HepG2 (cell line): ENCODE measurements around the gene PPP1R7. TPM values are rescaled to one million over a fixed set of nuclear protein-coding genes. Genes with fewer than 3 reads are reported as not detected.

ENCODE experiments used
- ATRX ChIP-seq: sonication (generic); formaldehyde crosslinking; IDR thresholded peaks from 2 replicates; pipeline ENCODE4 v1.4.0; 2020; ENCODE audit warnings: missing genetic modification reagents, borderline replicate concordance
- CERS6 ChIP-seq: sonication (generic); formaldehyde crosslinking; IDR thresholded peaks from 2 replicates; pipeline ENCODE4 v1.5.0; 2020; ENCODE audit warnings: missing genetic modification reagents
- EED ChIP-seq: sonication (generic); formaldehyde crosslinking; IDR thresholded peaks from 2 replicates; pipeline ENCODE4 v1.5.0; 2020; ENCODE audit warnings: mild to moderate bottlenecking, missing genetic modification reagents
- FOXP4 ChIP-seq: sonication (generic); formaldehyde crosslinking; IDR thresholded peaks from 2 replicates; pipeline ENCODE4 v1.4.0; 2020; ENCODE audit warnings: missing genetic modification reagents
- GLMP ChIP-seq: sonication (generic); formaldehyde crosslinking; IDR thresholded peaks from 2 replicates; pipeline ENCODE4 v1.9.0; 2021; ENCODE audit warnings: missing genetic modification reagents, mild to moderate bottlenecking, borderline replicate concordance
- GPN1 ChIP-seq: sonication (generic); formaldehyde crosslinking; IDR thresholded peaks from 2 replicates; pipeline ENCODE4 v1.5.1; 2020; ENCODE audit warnings: missing genetic modification reagents, borderline replicate concordance
- GTF2F1 ChIP-seq: fragments of 150-350 bp; IDR thresholded peaks from 2 replicates; pipeline ENCODE4 v1.6.1; 2014; ENCODE audit warnings: low read length
- HMG20B ChIP-seq: conservative IDR thresholded peaks from 2 replicates; pipeline ENCODE4 v1.6.1; 2016; ENCODE audit warnings: missing genetic modification reagents, missing compliant biosample characterization
- KLF11 ChIP-seq: IDR thresholded peaks from 2 replicates; pipeline ENCODE4 v1.6.1; 2016; ENCODE audit warnings: missing compliant biosample characterization
- KLF16 ChIP-seq, 2 experiments: sonication (generic) in 1 of 2; formaldehyde crosslinking in 1 of 2; IDR thresholded peaks; 2 replicates each; pipeline versions ENCODE4 v1.6.1 to v1.8.0; 2016 to 2023; ENCODE audit warnings: missing genetic modification reagents in 2 of 2, missing compliant biosample characterization in 1 of 2
- NFIC ChIP-seq: IDR thresholded peaks from 2 replicates; pipeline ENCODE4 v1.6.1; 2012; ENCODE audit warnings: mild to moderate bottlenecking, low read length, inconsistent platforms
- NR1H2 ChIP-seq: sonication (generic); formaldehyde crosslinking; IDR thresholded peaks from 2 replicates; pipeline ENCODE4 v1.8.1; 2022; ENCODE audit warnings: low read depth, missing genetic modification reagents, borderline replicate concordance
- NRL ChIP-seq: sonication (generic); formaldehyde crosslinking; IDR thresholded peaks from 2 replicates; pipeline ENCODE4 v1.5.0; 2020; ENCODE audit warnings: missing genetic modification reagents, mild to moderate bottlenecking, moderate library complexity, borderline replicate concordance
- PITX1 ChIP-seq: sonication (generic); formaldehyde crosslinking; IDR thresholded peaks from 2 replicates; pipeline ENCODE4 v1.5.1; 2020; ENCODE audit warnings: mild to moderate bottlenecking, missing genetic modification reagents
- POLR2AphosphoS2 ChIP-seq: IDR thresholded peaks from 2 replicates; pipeline ENCODE4 v1.6.1; 2011; ENCODE audit warnings: low read depth, low read length, improper control_type of control experiment
- SIN3A ChIP-seq: IDR thresholded peaks from 2 replicates; pipeline ENCODE4 v1.6.1; 2011; ENCODE audit warnings: low read depth, mild to moderate bottlenecking, control low read depth, low read length, borderline replicate concordance
- U2AF1 ChIP-seq: fragments of 200-400 bp; formaldehyde crosslinking; optimal IDR thresholded peaks from 2 replicates; pipeline ENCODE3; 2017; ENCODE audit warnings: mild to moderate bottlenecking, low read depth, low read length
- ZFP36L2 ChIP-seq: sonication (generic); formaldehyde crosslinking; IDR thresholded peaks from 2 replicates; pipeline ENCODE4 v1.4.0; 2020; ENCODE audit warnings: missing genetic modification reagents
- ZHX1 ChIP-seq: sonication (generic); formaldehyde crosslinking; IDR thresholded peaks from 2 replicates; pipeline ENCODE4 v1.8.1; 2022; ENCODE audit warnings: low read depth, mild to moderate bottlenecking, missing genetic modification reagents
- ZNF274 ChIP-seq: sonication (generic); formaldehyde crosslinking; IDR thresholded peaks from 2 replicates; pipeline ENCODE4 v1.5.1; 2020; ENCODE audit warnings: mild to moderate bottlenecking, missing genetic modification reagents
- ZNF446 ChIP-seq: sonication (generic); formaldehyde crosslinking; IDR thresholded peaks from 2 replicates; pipeline ENCODE4 v1.5.0; 2020; ENCODE audit warnings: mild to moderate bottlenecking, missing genetic modification reagents
- ZNF570 ChIP-seq: sonication (generic); formaldehyde crosslinking; IDR thresholded peaks from 2 replicates; pipeline ENCODE4 v1.4.0; 2020; ENCODE audit warnings: mild to moderate bottlenecking, missing genetic modification reagents, borderline replicate concordance
- ZNF709 ChIP-seq: sonication (generic); formaldehyde crosslinking; IDR thresholded peaks from 2 replicates; pipeline ENCODE4 v1.5.0; 2020; ENCODE audit warnings: mild to moderate bottlenecking, missing genetic modification reagents
- polyA plus RNA-seq, 8 experiments: library from polyadenylated mRNA; depleted of rRNA in 3 of 8; stranded (reverse) in 7 of 8; unstranded in 1 of 8; fragments of >200 nt; fragmentation: Illumina TruSeq in 4 of 8; extraction: Trizol in 4 of 8; gene quantifications; 2 replicates each; pipeline versions ENCODE4 v1.2.1 to v1.2.3, GENCODE V29; 2011 to 2016; ENCODE audit warnings: low read depth in 4 of 8, missing spikeins in 1 of 8, mixed read lengths in 1 of 8; ENCODE audit not compliant: insufficient read depth in 1 of 8
- total RNA-seq, 5 experiments: library from RNA; depleted of rRNA; stranded (reverse); fragments of >200 nt; fragmentation: Illumina TruSeq; extraction: Trizol; gene quantifications; 2 replicates each; pipeline ENCODE4 v1.2.3, GENCODE V29; 2016; ENCODE audit warnings: low read depth in 1 of 5

The PPP1R7 gene
- total and polyA plus RNA-seq, 2 of the 13 experiments (the other 11 are each of a cell fraction or from before 2014, with no cell fraction given) = 33.3 to 67.9 TPM

- no peak for TF ChIP-seq NR1H2 (CRISPR knock-in tag)
- peak; percentile 55 for TF ChIP-seq PITX1 (CRISPR knock-in tag)
- 0 out of 2 replicates have a peak, but pooled peaks have one; percentile 52 for TF ChIP-seq EED
- TF ChIP-seq ZFP36L2 (CRISPR knock-in tag) = no peak
- TF ChIP-seq GTF2F1 = no peak
- TF ChIP-seq SIN3A = no peak
- TF ChIP-seq KLF11 (CRISPR knock-in tag) = no peak
- TF ChIP-seq NFIC = 0 out of 2 replicates have a peak, but pooled peaks have one; percentile 6
- peak; percentile 26; the same call in 1 of the 2 replicates for TF ChIP-seq POLR2AphosphoS2
- no peak for TF ChIP-seq ZNF570 (CRISPR knock-in tag)
- TF ChIP-seq GPN1 = no peak
- no peak for TF ChIP-seq ATRX (CRISPR knock-in tag)
- TF ChIP-seq HMG20B = no peak; the same call in 1 of the 2 replicates
- no peak for TF ChIP-seq U2AF1
- TF ChIP-seq ZNF709 (CRISPR knock-in tag) = peak; percentile 76; the same call in 1 of the 2 replicates
- peak; percentile 77 for TF ChIP-seq FOXP4 (CRISPR knock-in tag)
- peak in 1 of 2 experiments; percentile 64; a peak in 2 of 4 replicates for TF ChIP-seq KLF16 (CRISPR knock-in tag; IDR thresholded peaks at IDR 0.05)
- no peak for TF ChIP-seq ZHX1 (CRISPR knock-in tag)
- no peak for TF ChIP-seq GLMP
- TF ChIP-seq NRL = peak; percentile 91
- TF ChIP-seq ZNF446 (CRISPR knock-in tag) = 0 out of 2 replicates have a peak, but pooled peaks have one; percentile 49
- TF ChIP-seq ZNF274 (CRISPR knock-in tag) = peak; percentile 72; the same call in 1 of the 2 replicates
- TF ChIP-seq CERS6 (CRISPR knock-in tag) = no peak
Measured at GRCh38 chr2:241224018-241224850, 74.0 kb downstream of the PPP1R7 start (continued).
